MM.1S (cell line): Measurements from ENCODE around the gene TMX3.

ENCODE experiments used
- DNase-seq: peaks from one replicate; pipeline ENCODE4 v3.0.0-alpha.2; 2015
- H2AFZ ChIP-seq: fragments of 300-600 bp; sonication (generic); 2 replicates; pipeline ENCODE4 v1.6.0; 2016; ENCODE audit warnings: antibody characterized with exemption, low read length
- H3F3A ChIP-seq: fragments of 300-600 bp; sonication (generic); 2 replicates; pipeline ENCODE4 v1.6.1; 2016; ENCODE audit warnings: mild to moderate bottlenecking, antibody characterized with exemption, low read length, moderate library complexity, mixed read lengths; ENCODE audit not compliant: insufficient read depth
- H3K27ac ChIP-seq: fragments of 300-600 bp; sonication (generic); 2 replicates; pipeline ENCODE4 v1.5.1; 2016; ENCODE audit warnings: mild to moderate bottlenecking, low read length
- H3K27me3 ChIP-seq: fragments of 300-600 bp; sonication (generic); replicated peaks from 2 replicates; pipeline ENCODE4 v1.6.0; 2016; ENCODE audit warnings: low read length; ENCODE audit not compliant: insufficient read depth
- H3K36me3 ChIP-seq: fragments of 300-600 bp; sonication (generic); replicated peaks from 2 replicates; pipeline ENCODE4 v1.6.1; 2016; ENCODE audit warnings: mild to moderate bottlenecking, low read length, mixed read lengths; ENCODE audit not compliant: insufficient read depth
- H3K4me1 ChIP-seq: fragments of 300-600 bp; sonication (generic); 2 replicates; pipeline ENCODE4 v1.6.1; 2016; ENCODE audit warnings: low read length, mixed read lengths
- H3K4me2 ChIP-seq: fragments of 300-600 bp; sonication (generic); 2 replicates; pipeline ENCODE4 v1.6.0; 2016; ENCODE audit warnings: low read depth, low read length
- H3K4me3 ChIP-seq: fragments of 300-600 bp; sonication (generic); 2 replicates; pipeline ENCODE4 v1.5.1; 2016; ENCODE audit warnings: low read length, mixed read lengths
- H3K79me2 ChIP-seq: fragments of 300-600 bp; sonication (generic); 2 replicates; pipeline ENCODE4 v1.6.1; 2016; ENCODE audit warnings: mixed run types, low read length, mixed read lengths
- H3K9ac ChIP-seq: fragments of 300-600 bp; sonication (generic); 2 replicates; pipeline ENCODE4 v1.6.1; 2016; ENCODE audit warnings: low read length, mixed read lengths
- H3K9me2 ChIP-seq: fragments of 300-600 bp; sonication (generic); replicated peaks from 2 replicates; pipeline ENCODE4 v1.6.1; 2016; ENCODE audit warnings: mild to moderate bottlenecking, low read length, mixed read lengths; ENCODE audit not compliant: insufficient read depth
- H3K9me3 ChIP-seq: fragments of 300-600 bp; sonication (generic); replicated peaks from 2 replicates; pipeline ENCODE4 v1.6.1; 2016; ENCODE audit warnings: mild to moderate bottlenecking, low read length, mixed read lengths; ENCODE audit not compliant: insufficient read depth
- H4K20me1 ChIP-seq: fragments of 300-600 bp; sonication (generic); 2 replicates; pipeline ENCODE4 v1.6.1; 2016; ENCODE audit warnings: mild to moderate bottlenecking, low read length, moderate library complexity, mixed read lengths; ENCODE audit not compliant: insufficient read depth
- EZH2 ChIP-seq: fragments of 300-600 bp; sonication (generic); optimal IDR thresholded peaks from 2 replicates; pipeline ENCODE3; 2017; ENCODE audit warnings: low read depth, mild to moderate bottlenecking, antibody characterized with exemption, low read length, mixed read lengths
- EZH2phosphoT487 ChIP-seq: fragments of 300-600 bp; sonication (generic); IDR thresholded peaks from 2 replicates; pipeline ENCODE4 v1.6.1; 2018; ENCODE audit warnings: antibody characterized with exemption, low read length
- TF ChIP-seq, protein P1 (sequence below): fragments of 300-600 bp; sonication (generic); IDR thresholded peaks from 2 replicates; pipeline ENCODE4 v1.5.1; 2016; ENCODE audit warnings: antibody characterized with exemption, low read length, mixed read lengths

TMX3 gene

DNA sequence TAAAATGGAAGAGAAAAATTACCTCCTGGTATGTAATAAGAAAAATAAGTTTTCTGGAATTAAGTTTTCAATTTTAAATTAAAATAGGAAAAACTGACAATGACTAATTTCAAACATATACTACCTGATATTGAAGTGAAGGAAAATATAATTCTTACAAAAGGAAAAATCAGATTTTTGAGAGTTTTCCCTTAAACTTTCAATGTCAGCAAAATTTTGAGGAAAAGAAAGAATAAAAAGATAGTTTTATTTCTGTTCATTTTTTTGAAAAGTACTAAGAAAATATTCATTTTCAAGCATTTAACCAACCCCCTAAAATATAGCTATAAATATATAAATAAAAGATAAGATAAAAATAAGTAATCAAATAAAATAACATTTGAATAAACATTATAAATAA, 87.1 kb downstream of the TMX3 start:
- Histone ChIP-seq H3K4me2 (no peak overlapping the region), H3K27ac (no peak overlapping the region), H3K36me3 (no peaks in the 10 kb centered on the region), H3K79me2 (no peaks in the 10 kb centered on the region), H3K27me3 (no peaks in the 10 kb centered on the region), H3K4me3 (no peak overlapping the region), H3K4me1 (no peaks in the 10 kb centered on the region), H2AFZ (no peak overlapping the region), H3F3A (no peaks in the 10 kb centered on the region), H4K20me1 (no peaks in the 10 kb centered on the region), H3K9me2 (no peaks in the 10 kb centered on the region), H3K9ac (no peak overlapping the region), H3K9me3 (no peaks in the 10 kb centered on the region)
- DNase-seq = no peak
- TF ChIP-seq, protein P1, sequence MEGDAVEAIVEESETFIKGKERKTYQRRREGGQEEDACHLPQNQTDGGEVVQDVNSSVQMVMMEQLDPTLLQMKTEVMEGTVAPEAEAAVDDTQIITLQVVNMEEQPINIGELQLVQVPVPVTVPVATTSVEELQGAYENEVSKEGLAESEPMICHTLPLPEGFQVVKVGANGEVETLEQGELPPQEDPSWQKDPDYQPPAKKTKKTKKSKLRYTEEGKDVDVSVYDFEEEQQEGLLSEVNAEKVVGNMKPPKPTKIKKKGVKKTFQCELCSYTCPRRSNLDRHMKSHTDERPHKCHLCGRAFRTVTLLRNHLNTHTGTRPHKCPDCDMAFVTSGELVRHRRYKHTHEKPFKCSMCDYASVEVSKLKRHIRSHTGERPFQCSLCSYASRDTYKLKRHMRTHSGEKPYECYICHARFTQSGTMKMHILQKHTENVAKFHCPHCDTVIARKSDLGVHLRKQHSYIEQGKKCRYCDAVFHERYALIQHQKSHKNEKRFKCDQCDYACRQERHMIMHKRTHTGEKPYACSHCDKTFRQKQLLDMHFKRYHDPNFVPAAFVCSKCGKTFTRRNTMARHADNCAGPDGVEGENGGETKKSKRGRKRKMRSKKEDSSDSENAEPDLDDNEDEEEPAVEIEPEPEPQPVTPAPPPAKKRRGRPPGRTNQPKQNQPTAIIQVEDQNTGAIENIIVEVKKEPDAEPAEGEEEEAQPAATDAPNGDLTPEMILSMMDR = no peak
- TF ChIP-seq EZH2 (no peak), EZH2phosphoT487 (no peak)
